ENCODE results near the gene BRMS1L.

DNA sequence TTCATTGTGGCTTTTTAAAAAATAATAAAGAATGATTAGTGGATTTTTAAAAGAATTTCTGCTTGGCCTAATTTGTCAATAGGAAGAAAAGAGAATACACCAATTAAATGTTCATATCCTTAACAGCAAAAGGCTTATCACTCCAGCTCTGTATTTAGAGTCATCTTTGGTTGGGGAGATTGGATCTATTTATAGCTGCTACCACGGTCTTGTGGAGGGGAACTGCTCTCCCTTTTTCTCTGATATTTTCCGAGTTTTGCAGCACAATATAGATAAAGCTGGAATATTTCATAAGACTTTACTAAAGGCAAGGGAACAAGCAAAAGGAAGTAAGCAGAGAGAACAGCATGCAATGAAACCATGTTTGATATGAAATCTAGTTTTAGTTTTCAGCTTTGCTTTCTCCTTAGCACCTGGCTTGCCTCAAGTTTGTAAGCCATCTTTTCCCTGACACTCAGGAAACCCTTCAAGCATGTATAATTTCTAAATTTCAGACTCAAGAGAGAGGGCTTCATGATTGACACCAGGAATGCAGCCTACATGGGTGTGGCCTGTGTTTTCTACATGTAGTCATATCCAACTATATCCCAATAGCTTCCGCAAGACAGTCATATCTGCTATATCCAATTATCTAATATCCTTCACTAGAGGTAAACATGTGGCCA is 35.2 kb downstream of the BRMS1L start:
- no peak for TF ChIP-seq POLR2A (IDR thresholded peaks at IDR 0.05)
- TF ChIP-seq, protein P1, sequence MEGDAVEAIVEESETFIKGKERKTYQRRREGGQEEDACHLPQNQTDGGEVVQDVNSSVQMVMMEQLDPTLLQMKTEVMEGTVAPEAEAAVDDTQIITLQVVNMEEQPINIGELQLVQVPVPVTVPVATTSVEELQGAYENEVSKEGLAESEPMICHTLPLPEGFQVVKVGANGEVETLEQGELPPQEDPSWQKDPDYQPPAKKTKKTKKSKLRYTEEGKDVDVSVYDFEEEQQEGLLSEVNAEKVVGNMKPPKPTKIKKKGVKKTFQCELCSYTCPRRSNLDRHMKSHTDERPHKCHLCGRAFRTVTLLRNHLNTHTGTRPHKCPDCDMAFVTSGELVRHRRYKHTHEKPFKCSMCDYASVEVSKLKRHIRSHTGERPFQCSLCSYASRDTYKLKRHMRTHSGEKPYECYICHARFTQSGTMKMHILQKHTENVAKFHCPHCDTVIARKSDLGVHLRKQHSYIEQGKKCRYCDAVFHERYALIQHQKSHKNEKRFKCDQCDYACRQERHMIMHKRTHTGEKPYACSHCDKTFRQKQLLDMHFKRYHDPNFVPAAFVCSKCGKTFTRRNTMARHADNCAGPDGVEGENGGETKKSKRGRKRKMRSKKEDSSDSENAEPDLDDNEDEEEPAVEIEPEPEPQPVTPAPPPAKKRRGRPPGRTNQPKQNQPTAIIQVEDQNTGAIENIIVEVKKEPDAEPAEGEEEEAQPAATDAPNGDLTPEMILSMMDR (IDR thresholded peaks at IDR 0.05) = no peak

All from body of pancreas (tissue), 4 donors.